ENCODE data around the gene SLC25A31.
A peak's percentile ranks its signal among the peaks of the same experiment; 100 is the strongest.

Gene SLC25A31

GRCh38 chr4:127709456-127709855 is 20.7 kb upstream of the SLC25A31 start:
- H3K4me3 ChIP-seq (replicated peaks; ENCODE audit: low read depth, low read length) = no peak overlapping the region
- TF ChIP-seq CTCF (IDR thresholded peaks at IDR 0.05; ENCODE audit: low read depth, low read length, missing control alignments) = no peak
- DNase-seq (ENCODE audit: extremely low read depth, low read depth) = no peak

DNA sequence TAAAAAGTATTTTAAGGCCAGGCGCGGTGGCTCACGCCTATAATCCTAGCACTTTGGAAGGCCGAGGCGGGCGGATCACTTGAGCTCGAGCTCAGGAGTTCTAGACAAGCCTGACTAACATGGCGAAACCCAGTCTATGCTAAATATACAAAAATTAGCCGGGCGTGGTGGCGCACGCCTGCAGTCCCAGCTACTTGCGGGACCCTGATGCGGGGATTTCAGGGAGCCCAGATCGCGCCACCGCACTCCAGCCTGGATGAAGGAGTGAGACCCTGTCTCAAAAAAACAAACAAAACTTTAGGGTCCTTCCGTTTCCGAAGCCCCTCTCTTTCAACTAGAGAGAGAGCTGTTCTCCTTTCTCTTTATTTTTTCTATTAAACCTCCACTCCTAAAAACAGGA is 1.2 kb downstream of the SLC25A31 start:
- DNase-seq (ENCODE audit: extremely low read depth, low read depth) = no peak
- H3K4me3 ChIP-seq (replicated peaks; ENCODE audit: low read depth, low read length) = no peak overlapping the region
- no peak for TF ChIP-seq CTCF (IDR thresholded peaks at IDR 0.05; ENCODE audit: low read depth, low read length, missing control alignments)

- DNase-seq (ENCODE audit: extremely low read depth, low read depth) = peak; percentile 32
- TF ChIP-seq CTCF (IDR thresholded peaks at IDR 0.05; ENCODE audit: low read depth, low read length, missing control alignments) = peak; percentile 30
- no peak overlapping the region for H3K4me3 ChIP-seq (replicated peaks; ENCODE audit: low read depth, low read length)
Observed at GRCh38 chr4:127732623-127733328, 2.6 kb downstream of the SLC25A31 start.

GRCh38 chr4:127734976-127735375 is 4.8 kb downstream of the SLC25A31 start:
- no peak overlapping the region for H3K4me3 ChIP-seq (replicated peaks; ENCODE audit: low read depth, low read length)
- TF ChIP-seq CTCF (IDR thresholded peaks at IDR 0.05; ENCODE audit: low read depth, low read length, missing control alignments) = no peak
- no peak for DNase-seq (ENCODE audit: extremely low read depth, low read depth)

GRCh38 chr4:127737295-127737694 is 7.1 kb downstream of the SLC25A31 start:
- no peak for DNase-seq (ENCODE audit: extremely low read depth, low read depth)
- TF ChIP-seq CTCF (IDR thresholded peaks at IDR 0.05; ENCODE audit: low read depth, low read length, missing control alignments) = no peak
- H3K4me3 ChIP-seq (replicated peaks; ENCODE audit: low read depth, low read length) = no peak overlapping the region

DNA sequence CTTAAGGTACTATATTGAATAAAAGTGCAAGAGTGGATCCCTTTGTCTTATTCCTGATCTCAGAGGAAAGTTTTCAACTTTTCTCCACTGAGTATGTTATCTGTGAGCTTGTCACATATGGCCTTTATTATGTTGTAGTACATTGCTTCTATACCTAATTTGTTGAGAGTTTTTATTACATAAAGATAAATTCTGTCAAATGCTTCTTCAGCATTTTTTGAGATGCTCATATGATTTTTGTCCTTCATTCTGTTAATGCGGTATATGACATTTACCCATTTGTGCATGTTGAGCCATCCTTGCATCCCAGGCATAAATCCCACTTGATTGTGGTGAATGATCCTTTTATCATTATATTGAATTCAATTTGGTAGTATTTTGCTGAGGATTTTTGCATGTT is 11.0 kb downstream of the SLC25A31 start:
- no peak for TF ChIP-seq CTCF (IDR thresholded peaks at IDR 0.05; ENCODE audit: low read depth, low read length, missing control alignments)
- DNase-seq (ENCODE audit: extremely low read depth, low read depth) = no peak
- no peak overlapping the region for H3K4me3 ChIP-seq (replicated peaks; ENCODE audit: low read depth, low read length)

DNA sequence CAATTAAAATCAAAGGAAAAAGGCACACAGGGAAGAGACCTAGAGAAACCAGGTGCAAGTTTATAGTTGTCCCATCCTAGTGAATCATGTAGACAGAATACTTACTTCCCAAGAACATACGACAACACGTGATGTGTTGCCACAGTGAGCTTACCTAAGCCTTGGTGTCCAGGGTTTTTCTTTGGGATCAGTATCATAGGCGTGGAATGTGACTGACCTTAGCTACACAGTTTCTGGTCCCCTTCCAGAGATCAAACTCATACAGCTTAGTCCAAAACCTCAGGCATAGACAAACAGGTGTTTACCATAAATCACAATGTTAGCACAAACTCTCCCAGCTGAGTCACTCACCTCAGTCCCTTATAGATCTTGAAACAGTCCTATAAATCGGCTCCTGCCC is 17.7 kb downstream of the SLC25A31 start:
- H3K4me3 ChIP-seq (replicated peaks; ENCODE audit: low read depth, low read length) = no peak overlapping the region
- TF ChIP-seq CTCF (IDR thresholded peaks at IDR 0.05; ENCODE audit: low read depth, low read length, missing control alignments) = no peak
- peak; percentile 1 for DNase-seq (ENCODE audit: extremely low read depth, low read depth)

Data from HFF-Myc (cell line).